IMR-90 (cell line): Measurements from ENCODE around the gene PRR36. TPM values are rescaled to one million over a fixed set of nuclear protein-coding genes. Genes with fewer than 3 reads are reported as not detected.

Experiments used
- ATAC-seq: fragments of 200-7000 bp; cut with Tn5 transposase; 2 replicates; pipeline ENCODE4 v1.9.1; 2020; ENCODE audit warnings: low read depth, mild to moderate bottlenecking, moderate library complexity
- BruUV-seq: library from RNA; stranded (reverse); fragments of 400-500 nt; replicated peaks from 2 replicates; lab custom pipeline; 2021; lab: Mats Ljungman, UMichigan
- CTCF ChIA-PET: fragments of 300-600 bp; formaldehyde crosslinking; extraction: SDS; loops from one replicate; lab custom pipeline; 2021; ENCODE audit warnings: antibody characterized with exemption; lab: Yijun Ruan, JAX
- POLR2A ChIA-PET: fragments of 300-600 bp; sonication (Branson Sonifier 250); formaldehyde crosslinking; loops from one replicate; lab custom pipeline; 2022; ENCODE audit warnings: antibody characterized with exemption; ENCODE audit not compliant: unreplicated experiment; lab: Charles Lee
- DNase-seq: peaks from one replicate; pipeline ENCODE4 v3.0.0; 2013
- H2AFZ ChIP-seq: replicated peaks from 2 replicates; pipeline ENCODE3; 2013; ENCODE audit warnings: low read length, mild to moderate bottlenecking; ENCODE audit not compliant: poor library complexity
- H2AK5ac ChIP-seq: 2 replicates; pipeline ENCODE4 v1.6.1; 2013; ENCODE audit warnings: low read depth, low read length, inconsistent platforms
- H2AK9ac ChIP-seq: replicated peaks from 2 replicates; pipeline ENCODE3; 2013; ENCODE audit warnings: mild to moderate bottlenecking, low read depth, low read length, moderate library complexity; ENCODE audit not compliant: poor library complexity
- H2BK120ac ChIP-seq: 2 replicates; pipeline ENCODE4 v1.6.1; 2013; ENCODE audit warnings: low read depth, low read length, inconsistent platforms
- H2BK15ac ChIP-seq: 3 replicates; pipeline ENCODE4 v1.6.1; 2013; ENCODE audit warnings: low read depth, low read length, inconsistent platforms
- H2BK20ac ChIP-seq: 2 replicates; pipeline ENCODE4 v1.6.1; 2013; ENCODE audit warnings: low read depth, mild to moderate bottlenecking, inconsistent platforms, low read length, moderate library complexity
- H2BK5ac ChIP-seq: 2 replicates; pipeline ENCODE4 v1.6.1; 2013; ENCODE audit warnings: mild to moderate bottlenecking, low read depth, low read length, inconsistent platforms; ENCODE audit not compliant: poor library complexity, severe bottlenecking
- H3K14ac ChIP-seq: replicated peaks from 2 replicates; pipeline ENCODE4 v1.6.1; 2013; ENCODE audit warnings: low read depth, low read length, inconsistent platforms
- H3K18ac ChIP-seq: 2 replicates; pipeline ENCODE4 v1.6.1; 2013; ENCODE audit warnings: low read depth, low read length, control low read depth
- H3K23ac ChIP-seq: 2 replicates; pipeline ENCODE4 v1.6.1; 2013; ENCODE audit warnings: low read depth, low read length, inconsistent platforms
- H3K27ac ChIP-seq: 2 replicates; pipeline ENCODE4 v1.5.1; 2013; ENCODE audit warnings: mild to moderate bottlenecking, control low read depth, low read length; ENCODE audit not compliant: insufficient read depth
- H3K27me3 ChIP-seq: 2 replicates; pipeline ENCODE4 v1.6.1; 2013; ENCODE audit warnings: low read length; ENCODE audit not compliant: control insufficient read depth, insufficient read depth
- H3K36me3 ChIP-seq: 2 replicates; pipeline ENCODE4 v1.6.1; 2013; ENCODE audit warnings: low read length, mixed read lengths; ENCODE audit not compliant: control insufficient read depth, insufficient read depth
- H3K4ac ChIP-seq: 2 replicates; pipeline ENCODE4 v1.6.1; 2013; ENCODE audit warnings: low read depth, low read length, inconsistent platforms
- H3K4me1 ChIP-seq: 2 replicates; pipeline ENCODE4 v1.6.1; 2013; ENCODE audit warnings: low read length, mixed read lengths; ENCODE audit not compliant: control insufficient read depth, insufficient read depth
- H3K4me2 ChIP-seq: 2 replicates; pipeline ENCODE4 v1.6.1; 2013; ENCODE audit warnings: low read depth, mild to moderate bottlenecking, control low read depth, low read length, moderate library complexity
- H3K4me3 ChIP-seq: 2 replicates; pipeline ENCODE4 v1.5.1; 2013; ENCODE audit warnings: low read depth, mild to moderate bottlenecking, control low read depth, low read length, moderate library complexity; ENCODE audit not compliant: insufficient read depth
- H3K56ac ChIP-seq: 2 replicates; pipeline ENCODE4 v1.6.1; 2013; ENCODE audit warnings: low read length, inconsistent platforms; ENCODE audit not compliant: insufficient read depth; ENCODE audit errors: extremely low read depth
- H3K79me1 ChIP-seq, 2 experiments: 2 replicates each; pipeline ENCODE4 v1.6.1; 2013; ENCODE audit warnings: low read length in 2 of 2, inconsistent platforms in 1 of 2, low read depth in 1 of 2
- H3K9ac ChIP-seq: 2 replicates; pipeline ENCODE4 v1.6.1; 2013; ENCODE audit warnings: low read depth, low read length, control low read depth
- H3K9me1 ChIP-seq: 2 replicates; pipeline ENCODE4 v1.6.1; 2013; ENCODE audit warnings: low read length, inconsistent platforms; ENCODE audit not compliant: insufficient read depth
- H3K9me3 ChIP-seq: 2 replicates; pipeline ENCODE4 v1.6.1; 2013; ENCODE audit warnings: low read length; ENCODE audit not compliant: control insufficient read depth, insufficient read depth
- H4K20me1 ChIP-seq: 2 replicates; pipeline ENCODE4 v1.6.1; 2013; ENCODE audit warnings: low read length, inconsistent platforms; ENCODE audit not compliant: insufficient read depth
- H4K5ac ChIP-seq: 2 replicates; pipeline ENCODE4 v1.6.1; 2013; ENCODE audit warnings: mild to moderate bottlenecking, low read depth, low read length, control low read depth
- H4K8ac ChIP-seq, 2 experiments: 2 replicates each; pipeline ENCODE4 v1.6.1; 2013; ENCODE audit warnings: low read depth in 2 of 2, low read length in 2 of 2, control low read depth in 1 of 2, inconsistent platforms in 1 of 2
- H4K91ac ChIP-seq: 2 replicates; pipeline ENCODE4 v1.6.1; 2013; ENCODE audit warnings: low read depth, low read length, inconsistent platforms; ENCODE audit not compliant: insufficient read depth
- FOS ChIP-seq: fragments of 150-350 bp; IDR thresholded peaks from 2 replicates; pipeline ENCODE4 v1.6.1; 2016; ENCODE audit warnings: low read depth, low read length
- MXI1 ChIP-seq: IDR thresholded peaks from 2 replicates; pipeline ENCODE4 v1.6.1; 2012; ENCODE audit warnings: low read depth, mild to moderate bottlenecking, low read length, moderate library complexity, borderline replicate concordance
- RFX5 ChIP-seq: IDR thresholded peaks from 2 replicates; pipeline ENCODE4 v1.8.0; 2012; ENCODE audit warnings: low read depth, mild to moderate bottlenecking, low read length, moderate library complexity
- SMC3 ChIP-seq: fragments of 150-350 bp; IDR thresholded peaks from 2 replicates; pipeline ENCODE4 v1.6.1; 2016; ENCODE audit warnings: low read depth, mild to moderate bottlenecking, antibody characterized with exemption, low read length, moderate library complexity
- WGBS, 2 experiments: methylation state at CpG; one replicate each; pipeline versions ENCODE4 v1.1.5 to v1.1.7; 2013; ENCODE audit warnings: missing lambda C conversion rate in 2 of 2; ENCODE audit not compliant: insufficient read length in 1 of 2; ENCODE audit errors: extremely low coverage in 2 of 2; 5-methylcytosine and 5-hydroxymethylcytosine counted together
- dilution Hi-C: fragments of 300-500 bp; cut with HindIII; formaldehyde crosslinking; loops from one replicate; pipeline ENCODE4 v1.14.3; 2018; ENCODE audit warnings: low sequenced_read_pairs; ENCODE audit not compliant: unreplicated experiment
- in situ Hi-C: fragments of 300-500 bp; cut with MboI; formaldehyde crosslinking; loops from 3 replicates; pipeline ENCODE4 v1.14.3; 2019; ENCODE audit warnings: low sequenced_read_pairs, inconsistent platforms, mixed read lengths
- intact Hi-C: fragments of 100-400 bp; cut with micrococcal nuclease; formaldehyde crosslinking; loops from 2 replicates; pipeline ENCODE4 v1.10.0; 2022
- polyA plus RNA-seq, 3 experiments: library from polyadenylated mRNA; depleted of rRNA; stranded (reverse); fragments of >200 nt; gene quantifications; 2 replicates each; pipeline ENCODE4 v1.2.3, GENCODE V29; 2012; ENCODE audit warnings: low replicate concordance in 1 of 3
- total RNA-seq: library from RNA; depleted of rRNA; stranded (reverse); fragments of >200 nt; gene quantifications from 2 replicates; pipeline ENCODE4 v1.2.3, GENCODE V29; 2012

PRR36 gene
- total and polyA plus RNA-seq, 2 of the 4 experiments (the other 2 are of a cell fraction) = 0.02 TPM; not detected in 1

GRCh38 chr19:7905268-7905667 is 31.1 kb upstream of the PRR36 start:
- no peak overlapping the region for H3K14ac ChIP-seq
- dilution Hi-C loops (no loop called here), in situ Hi-C loops (no loop called here), intact Hi-C loops (no loop called here)
- peak overlapping the region; percentile 38; the same call in 1 of the 2 replicates for H3K4me2 ChIP-seq
- H3K4me1 ChIP-seq = peaks cover 10% of the 10 kb centered on the region
- no peak overlapping the region for H4K91ac ChIP-seq
- no peak overlapping the region for H2BK120ac ChIP-seq
- H2BK5ac ChIP-seq = no peak overlapping the region
- peak overlapping the region; percentile 33; the same call in 1 of the 2 replicates for H2AK5ac ChIP-seq
- H3K9ac ChIP-seq = no peak overlapping the region; the same call in 1 of the 2 replicates
- TF ChIP-seq RFX5 (no peak), FOS (no peak), MXI1 (no peak), SMC3 (no peak)
- no peak overlapping the region for H2BK20ac ChIP-seq
- H3K18ac ChIP-seq = no peak overlapping the region
- H2AK9ac ChIP-seq = peak overlapping the region; percentile 70
- ChIA-PET CTCF (no interaction called here), POLR2A (no interaction called here)
- peak overlapping the region; percentile 8 for H3K23ac ChIP-seq
- peaks cover 50% of the 10 kb centered on the region for H4K20me1 ChIP-seq
- no peaks in the 10 kb centered on the region for H3K27me3 ChIP-seq
- no TSS peak for BruUV-seq
- no peak overlapping the region for H3K27ac ChIP-seq
- H2AFZ ChIP-seq = no peak overlapping the region
- no peak for DNase-seq
- H3K9me1 ChIP-seq = peaks cover 11% of the 10 kb centered on the region
- H2BK15ac ChIP-seq = no peak overlapping the region
- H4K8ac ChIP-seq = no peak overlapping the region
- H3K4me3 ChIP-seq = no peak overlapping the region
- H3K4ac ChIP-seq = no peak overlapping the region
- H3K36me3 ChIP-seq = peaks cover 15% of the 10 kb centered on the region
- no peak overlapping the region; the same call in 1 of the 2 replicates for H3K56ac ChIP-seq
- H3K79me1 ChIP-seq = peaks cover 14 to 50% of the 10 kb centered on the region in 2 experiments; a peak in 3 of 4 replicates
- no peak overlapping the region for H4K5ac ChIP-seq
- H3K9me3 ChIP-seq = no peaks in the 10 kb centered on the region
- 63% methylated on average over 3 of the region's 10 CpGs; no CpG with 5 or more reads in 1 of the 2 experiments for WGBS, 2 experiments
- no peak for ATAC-seq
